HG03280 (cell line): ENCODE results near the gene EVI5.
A peak's percentile ranks its signal among the peaks of the same experiment; 100 is the strongest.

ENCODE experiments used
- ATAC-seq: cut with Tn5 transposase; IDR thresholded peaks from one replicate; pipeline ENCODE4 v1.9.1; 2021; ENCODE audit warnings: mild to moderate bottlenecking, moderate library complexity; ENCODE audit not compliant: unreplicated experiment

EVI5 gene

GRCh38 chr1:92486251-92487077 is 298.4 kb downstream of the EVI5 start, which contains the start of gene GFI1:
GFI1 (minus strand) TSS chr1:92486925; CDS start chr1:92483487, 3,438 bp downstream.
- peak; percentile 19 for ATAC-seq

- ATAC-seq, result peak; percentile 62
Observed at GRCh38 chr1:92485381-92486250, 299.3 kb downstream of the EVI5 start.

- peak; percentile 26 for ATAC-seq
Observed at GRCh38 chr1:92484472-92485380, 300.2 kb downstream of the EVI5 start.

GRCh38 chr1:92483610-92484471 is 301.1 kb downstream of the EVI5 start:
- no peak for ATAC-seq

- ATAC-seq, result no peak
Observed at GRCh38 chr1:92482665-92483609, 302.0 kb downstream of the EVI5 start.

- ATAC-seq, result no peak
Observed at GRCh38 chr1:92481971-92482664, 302.8 kb downstream of the EVI5 start.

GRCh38 chr1:92481599-92481925 is 303.3 kb downstream of the EVI5 start:
- ATAC-seq, result no peak

- ATAC-seq, result no peak
Observed at GRCh38 chr1:92480813-92481598, 303.9 kb downstream of the EVI5 start.

- ATAC-seq, result no peak
Observed at GRCh38 chr1:92480200-92480812, 304.6 kb downstream of the EVI5 start.

- no peak for ATAC-seq
Observed at GRCh38 chr1:92479587-92479986, 305.3 kb downstream of the EVI5 start.

- ATAC-seq, result no peak
Observed at GRCh38 chr1:92478393-92478792, 306.5 kb downstream of the EVI5 start.

- no peak for ATAC-seq
Observed at GRCh38 chr1:92476071-92476631, 308.8 kb downstream of the EVI5 start.

GRCh38 chr1:92475029-92475428 is 309.9 kb downstream of the EVI5 start:
- no peak for ATAC-seq

GRCh38 chr1:92473781-92474495 is 311.0 kb downstream of the EVI5 start:
- ATAC-seq, result peak; percentile 53

GRCh38 chr1:92470216-92470615 is 314.7 kb downstream of the EVI5 start:
- ATAC-seq, result no peak
